ENCODE measurements around the gene AMDHD1.

The AMDHD1 gene

GRCh38 chr12:95944108-95944704 lies 1.1 kb downstream of the AMDHD1 start:
- no peak overlapping the region for H3K4me3 ChIP-seq (ENCODE audit: low read length)
- peaks cover 11% of the 10 kb centered on the region for H3K4me1 ChIP-seq (ENCODE audit: insufficient read depth, low read length)
- 94% methylated on average over 8 of the region's 10 CpGs for WGBS
- peaks cover 32% of the 10 kb centered on the region for H3K27me3 ChIP-seq (ENCODE audit: insufficient read depth, low read length)
- no peaks in the 10 kb centered on the region for H3K9me3 ChIP-seq (ENCODE audit: insufficient read depth, low read depth, low read length)
- H3K9ac ChIP-seq (ENCODE audit: low read depth, low read length) = no peak overlapping the region
- no peak overlapping the region for H3K27ac ChIP-seq (ENCODE audit: low read depth, low read length)
- no peaks in the 10 kb centered on the region for H3K36me3 ChIP-seq (ENCODE audit: insufficient read depth, low read length)

GRCh38 chr12:95949477-95950206 lies 6.5 kb downstream of the AMDHD1 start:
- H3K4me3 ChIP-seq (ENCODE audit: low read length) = no peak overlapping the region
- peaks cover 11% of the 10 kb centered on the region for H3K4me1 ChIP-seq (ENCODE audit: insufficient read depth, low read length)
- no peak overlapping the region for H3K9ac ChIP-seq (ENCODE audit: low read depth, low read length)
- no peaks in the 10 kb centered on the region for H3K36me3 ChIP-seq (ENCODE audit: insufficient read depth, low read length)
- H3K9me3 ChIP-seq (ENCODE audit: insufficient read depth, low read depth, low read length) = no peaks in the 10 kb centered on the region
- no peak overlapping the region for H3K27ac ChIP-seq (ENCODE audit: low read depth, low read length)
- peaks cover 6% of the 10 kb centered on the region; the same call in 1 of the 2 replicates for H3K27me3 ChIP-seq (ENCODE audit: insufficient read depth, low read length)
- 82% methylated on average over 1 of the region's 4 CpGs for WGBS

- no peaks in the 10 kb centered on the region for H3K27me3 ChIP-seq (ENCODE audit: insufficient read depth, low read length)
- H3K4me1 ChIP-seq (ENCODE audit: insufficient read depth, low read length) = peaks cover 18% of the 10 kb centered on the region
- H3K4me3 ChIP-seq (ENCODE audit: low read length) = no peak overlapping the region
- H3K9ac ChIP-seq (ENCODE audit: low read depth, low read length) = no peak overlapping the region
- H3K9me3 ChIP-seq (ENCODE audit: insufficient read depth, low read depth, low read length) = no peaks in the 10 kb centered on the region
- no peaks in the 10 kb centered on the region for H3K36me3 ChIP-seq (ENCODE audit: insufficient read depth, low read length)
- no peak overlapping the region for H3K27ac ChIP-seq (ENCODE audit: low read depth, low read length)
Observed at GRCh38 chr12:95951515-95951914, 8.4 kb downstream of the AMDHD1 start.

- WGBS = 80% methylated on average over 1 of the region's 1 CpG
- no peaks in the 10 kb centered on the region for H3K9me3 ChIP-seq (ENCODE audit: insufficient read depth, low read depth, low read length)
- peaks cover 28% of the 10 kb centered on the region for H3K4me1 ChIP-seq (ENCODE audit: insufficient read depth, low read length)
- H3K27me3 ChIP-seq (ENCODE audit: insufficient read depth, low read length) = no peaks in the 10 kb centered on the region
- H3K9ac ChIP-seq (ENCODE audit: low read depth, low read length) = no peak overlapping the region
- no peaks in the 10 kb centered on the region for H3K36me3 ChIP-seq (ENCODE audit: insufficient read depth, low read length)
- H3K4me3 ChIP-seq (ENCODE audit: low read length) = no peak overlapping the region
- no peak overlapping the region for H3K27ac ChIP-seq (ENCODE audit: low read depth, low read length)
Observed at GRCh38 chr12:95953000-95953399, 9.9 kb downstream of the AMDHD1 start.

- no peaks in the 10 kb centered on the region for H3K9me3 ChIP-seq (ENCODE audit: insufficient read depth, low read depth, low read length)
- 81% methylated on average over 6 of the region's 7 CpGs for WGBS
- H3K27ac ChIP-seq (ENCODE audit: low read depth, low read length) = no peak overlapping the region
- H3K27me3 ChIP-seq (ENCODE audit: insufficient read depth, low read length) = no peaks in the 10 kb centered on the region
- peaks cover 16% of the 10 kb centered on the region for H3K4me1 ChIP-seq (ENCODE audit: insufficient read depth, low read length)
- no peak overlapping the region for H3K4me3 ChIP-seq (ENCODE audit: low read length)
- no peaks in the 10 kb centered on the region for H3K36me3 ChIP-seq (ENCODE audit: insufficient read depth, low read length)
- H3K9ac ChIP-seq (ENCODE audit: low read depth, low read length) = no peak overlapping the region
Observed at GRCh38 chr12:95955549-95956159, 12.5 kb downstream of the AMDHD1 start.

- no peak overlapping the region for H3K9ac ChIP-seq (ENCODE audit: low read depth, low read length)
- no peak overlapping the region for H3K4me3 ChIP-seq (ENCODE audit: low read length)
- H3K9me3 ChIP-seq (ENCODE audit: insufficient read depth, low read depth, low read length) = no peaks in the 10 kb centered on the region
- H3K36me3 ChIP-seq (ENCODE audit: insufficient read depth, low read length) = no peaks in the 10 kb centered on the region
- peaks cover 16% of the 10 kb centered on the region for H3K4me1 ChIP-seq (ENCODE audit: insufficient read depth, low read length)
- 71% methylated on average over 27 of the region's 27 CpGs for WGBS
- no peak overlapping the region for H3K27ac ChIP-seq (ENCODE audit: low read depth, low read length)
- H3K27me3 ChIP-seq (ENCODE audit: insufficient read depth, low read length) = no peaks in the 10 kb centered on the region
Observed at GRCh38 chr12:95956557-95957145, 13.5 kb downstream of the AMDHD1 start.

GRCh38 chr12:95959107-95959506 lies 16.0 kb downstream of the AMDHD1 start:
- Histone ChIP-seq H3K36me3 (ENCODE audit: insufficient read depth, low read length) (no peaks in the 10 kb centered on the region), H3K9me3 (ENCODE audit: insufficient read depth, low read depth, low read length) (no peaks in the 10 kb centered on the region), H3K9ac (ENCODE audit: low read depth, low read length) (no peak overlapping the region), H3K27me3 (ENCODE audit: insufficient read depth, low read length) (no peaks in the 10 kb centered on the region), H3K4me1 (ENCODE audit: insufficient read depth, low read length) (peaks cover 16% of the 10 kb centered on the region), H3K4me3 (ENCODE audit: low read length) (no peak overlapping the region), H3K27ac (ENCODE audit: low read depth, low read length) (no peak overlapping the region)
- 84% methylated on average over 1 of the region's 1 CpG for WGBS

GRCh38 chr12:95960241-95960640 lies 17.1 kb downstream of the AMDHD1 start:
- Histone ChIP-seq H3K4me1 (ENCODE audit: insufficient read depth, low read length) (peaks cover 16% of the 10 kb centered on the region), H3K27ac (ENCODE audit: low read depth, low read length) (no peak overlapping the region), H3K9me3 (ENCODE audit: insufficient read depth, low read depth, low read length) (no peaks in the 10 kb centered on the region), H3K27me3 (ENCODE audit: insufficient read depth, low read length) (no peaks in the 10 kb centered on the region), H3K36me3 (ENCODE audit: insufficient read depth, low read length) (no peaks in the 10 kb centered on the region), H3K4me3 (ENCODE audit: low read length) (no peak overlapping the region), H3K9ac (ENCODE audit: low read depth, low read length) (no peak overlapping the region)
- WGBS = 92% methylated on average over 5 of the region's 5 CpGs

- no peaks in the 10 kb centered on the region for H3K36me3 ChIP-seq (ENCODE audit: insufficient read depth, low read length)
- H3K4me1 ChIP-seq (ENCODE audit: insufficient read depth, low read length) = 0 out of 2 replicates have a peak, but pooled peaks cover 3% of the 10 kb centered on the region
- H3K4me3 ChIP-seq (ENCODE audit: low read length) = no peak overlapping the region
- no peaks in the 10 kb centered on the region for H3K9me3 ChIP-seq (ENCODE audit: insufficient read depth, low read depth, low read length)
- H3K27me3 ChIP-seq (ENCODE audit: insufficient read depth, low read length) = no peaks in the 10 kb centered on the region; the same call in 1 of the 2 replicates
- no peak overlapping the region for H3K9ac ChIP-seq (ENCODE audit: low read depth, low read length)
- 84% methylated on average over 7 of the region's 7 CpGs for WGBS
- no peak overlapping the region for H3K27ac ChIP-seq (ENCODE audit: low read depth, low read length)
Observed at GRCh38 chr12:95962222-95962621, 19.1 kb downstream of the AMDHD1 start.

- Histone ChIP-seq H3K36me3 (ENCODE audit: insufficient read depth, low read length) (no peaks in the 10 kb centered on the region), H3K27me3 (ENCODE audit: insufficient read depth, low read length) (no peaks in the 10 kb centered on the region; the same call in 1 of the 2 replicates), H3K4me3 (ENCODE audit: low read length) (no peak overlapping the region), H3K27ac (ENCODE audit: low read depth, low read length) (no peak overlapping the region), H3K9ac (ENCODE audit: low read depth, low read length) (no peak overlapping the region), H3K4me1 (ENCODE audit: insufficient read depth, low read length) (no peaks in the 10 kb centered on the region), H3K9me3 (ENCODE audit: insufficient read depth, low read depth, low read length) (no peaks in the 10 kb centered on the region)
- WGBS = 96% methylated on average over 2 of the region's 2 CpGs
Observed at GRCh38 chr12:95963096-95963495, 20.0 kb downstream of the AMDHD1 start.

- peaks cover 9% of the 10 kb centered on the region for H3K4me1 ChIP-seq (ENCODE audit: insufficient read depth, low read length)
- 90% methylated on average over 7 of the region's 7 CpGs for WGBS
Observed at GRCh38 chr12:95966287-95966870, 23.2 kb downstream of the AMDHD1 start.

More at GRCh38 chr12:95966287-95966870, 23.2 kb downstream of the AMDHD1 start:
- H3K36me3 ChIP-seq (ENCODE audit: insufficient read depth, low read length) = no peaks in the 10 kb centered on the region
- no peak overlapping the region for H3K27ac ChIP-seq (ENCODE audit: low read depth, low read length)
- H3K9me3 ChIP-seq (ENCODE audit: insufficient read depth, low read depth, low read length) = no peaks in the 10 kb centered on the region
- H3K27me3 ChIP-seq (ENCODE audit: insufficient read depth, low read length) = no peaks in the 10 kb centered on the region; the same call in 1 of the 2 replicates
- no peak overlapping the region for H3K9ac ChIP-seq (ENCODE audit: low read depth, low read length)
- H3K4me3 ChIP-seq (ENCODE audit: low read length) = no peak overlapping the region

All from HUES64 (cell line).